HG02623 (cell line): ENCODE data around the gene RBPJL.

Experiments used
- ATAC-seq: cut with Tn5 transposase; IDR thresholded peaks from one replicate; pipeline ENCODE4 v1.9.1; 2021; ENCODE audit warnings: moderate library complexity; ENCODE audit not compliant: unreplicated experiment

The RBPJL gene

DNA sequence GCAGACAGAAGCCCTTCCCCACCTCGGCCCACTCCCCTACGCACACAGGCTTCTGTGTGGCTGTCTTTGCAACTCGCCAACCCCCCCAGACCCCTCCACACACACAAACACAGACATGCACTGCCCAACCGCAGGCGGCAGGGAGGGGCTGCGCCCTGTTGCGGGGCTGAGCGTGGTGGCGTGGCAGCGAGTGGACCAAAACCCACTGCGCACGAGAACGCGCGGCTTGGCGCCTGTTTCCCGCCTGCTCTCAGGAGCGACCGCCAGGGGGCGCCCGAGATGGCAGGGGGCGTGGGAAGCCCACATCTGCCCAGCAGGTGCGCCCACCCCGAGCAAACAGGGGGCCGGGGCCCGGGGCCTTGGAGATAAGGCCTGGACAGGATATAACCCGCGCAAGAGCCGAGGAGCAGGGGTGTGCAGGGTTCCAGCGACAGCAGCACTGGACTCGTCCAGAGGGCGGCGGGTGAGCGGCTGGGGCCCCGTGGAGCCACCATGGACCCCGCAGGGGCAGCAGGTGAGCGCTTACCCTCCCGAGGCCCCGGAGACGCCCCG lies at the start of gene RBPJL:
Gene RBPJL (plus strand): TSS at position 410 of the 552 bp plus-strand sequence. CDS start 83 bp downstream, at position 493.
- no peak for ATAC-seq

- no peak for ATAC-seq
Measured at GRCh38 chr20:45257161-45257560, 49.5 kb upstream of the RBPJL start.

DNA sequence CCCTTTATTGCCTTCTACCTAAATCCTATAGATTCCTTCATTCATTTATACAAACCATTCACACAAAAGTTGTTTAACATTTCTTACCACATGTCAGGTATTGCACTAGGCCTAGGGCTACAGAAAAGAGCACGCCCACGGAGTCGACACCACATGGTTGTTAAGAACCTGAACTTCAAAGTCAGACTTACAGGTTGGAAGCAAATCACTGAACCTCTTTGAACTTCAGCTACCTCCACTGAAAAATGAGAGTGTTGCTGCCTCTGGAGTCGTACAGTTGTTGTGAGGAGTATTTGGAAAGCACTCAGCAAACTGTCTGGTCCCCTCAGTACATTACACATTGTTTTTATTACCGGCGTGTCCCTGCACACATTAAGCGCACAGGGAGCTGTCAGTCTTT lies 48.9 kb upstream of the RBPJL start:
- ATAC-seq = no peak

DNA sequence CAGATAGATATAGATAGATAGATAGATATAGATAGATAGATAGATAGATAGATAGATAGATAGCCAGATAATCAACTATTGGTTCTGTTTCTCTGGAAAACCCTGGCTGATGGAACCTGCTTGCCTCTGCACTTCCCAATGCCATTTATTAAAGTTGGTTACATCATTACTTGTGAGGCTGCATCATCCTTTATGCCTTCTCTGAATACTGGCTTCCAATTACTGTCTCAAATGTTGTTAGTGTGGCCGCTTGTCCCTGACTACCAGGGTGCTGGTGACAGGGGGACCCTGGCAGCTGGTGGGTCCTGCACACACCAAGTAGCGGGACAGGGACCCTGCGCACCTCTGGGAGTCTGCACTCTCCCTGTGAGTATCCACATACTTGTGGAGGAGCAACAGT lies 48.4 kb upstream of the RBPJL start:
- ATAC-seq = no peak

DNA sequence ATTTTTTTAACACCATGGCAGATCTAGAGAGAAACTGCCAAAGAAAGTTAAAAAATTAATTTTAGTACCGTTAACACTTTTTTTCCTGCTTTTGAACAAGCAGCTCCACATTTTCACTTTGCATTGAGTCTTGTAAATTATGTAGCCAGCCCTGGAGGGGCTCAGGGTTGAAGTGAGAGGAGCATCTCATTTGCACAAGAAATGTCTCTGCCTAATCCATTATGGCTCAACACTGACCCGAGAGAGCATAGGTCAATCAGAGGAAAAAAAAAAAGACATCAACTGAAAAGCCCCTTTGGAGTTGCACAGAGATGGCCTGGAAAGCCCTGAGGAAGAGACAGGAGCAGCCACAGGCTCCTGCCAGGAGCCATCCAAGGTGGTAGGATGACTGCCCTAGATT lies 48.0 kb upstream of the RBPJL start:
- ATAC-seq = no peak

GRCh38 chr20:45263556-45264266 lies 42.9 kb upstream of the RBPJL start:
- no peak for ATAC-seq

- no peak for ATAC-seq
Measured at GRCh38 chr20:45266977-45267376, 39.7 kb upstream of the RBPJL start.

GRCh38 chr20:45268531-45268930 lies 38.1 kb upstream of the RBPJL start:
- ATAC-seq = no peak

- no peak for ATAC-seq
Measured at GRCh38 chr20:45269056-45269455, 37.6 kb upstream of the RBPJL start.

DNA sequence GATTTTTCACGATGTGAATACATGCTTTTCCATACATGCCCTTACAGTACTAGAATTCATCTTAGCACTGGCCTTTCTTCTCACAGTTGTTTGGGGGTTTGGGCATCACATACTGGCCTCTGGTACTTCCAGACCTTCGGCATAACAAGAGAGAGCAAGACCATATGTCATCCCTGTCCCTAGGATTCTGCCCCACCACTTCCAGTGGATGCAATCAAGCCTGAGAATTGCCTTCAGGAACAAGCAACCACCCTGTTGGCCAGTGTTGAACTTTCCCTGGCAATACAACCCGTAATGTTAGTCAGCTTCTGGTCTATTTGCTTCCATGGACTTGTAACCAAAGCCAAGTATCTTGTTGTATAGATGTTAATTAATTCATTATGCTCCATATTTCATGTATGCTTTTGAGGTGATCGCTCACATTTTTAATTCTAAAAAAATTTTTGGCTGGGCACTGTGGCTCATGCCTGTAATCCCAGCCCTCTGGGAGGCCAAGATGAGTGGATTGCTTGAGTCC lies 36.8 kb upstream of the RBPJL start:
- ATAC-seq = no peak

DNA sequence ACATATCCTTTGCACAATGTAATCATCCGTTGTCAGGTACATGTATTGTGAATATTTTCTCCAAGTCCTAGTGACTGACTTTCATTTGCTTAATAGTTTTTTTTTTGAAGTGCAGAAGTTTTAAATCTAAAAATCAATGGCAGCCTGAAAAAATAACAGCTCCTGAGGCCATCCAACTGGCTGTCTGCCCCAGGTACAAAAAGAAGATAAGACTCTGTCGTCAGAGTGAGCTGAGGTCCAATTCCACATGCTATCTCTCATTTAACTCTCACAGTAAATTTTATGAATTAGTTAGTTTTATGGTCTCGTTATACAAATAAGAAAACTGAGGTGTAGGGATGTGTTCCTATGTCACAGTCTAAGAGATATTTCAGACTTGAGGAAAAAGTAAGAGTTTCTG lies 31.3 kb upstream of the RBPJL start:
- ATAC-seq = no peak

DNA sequence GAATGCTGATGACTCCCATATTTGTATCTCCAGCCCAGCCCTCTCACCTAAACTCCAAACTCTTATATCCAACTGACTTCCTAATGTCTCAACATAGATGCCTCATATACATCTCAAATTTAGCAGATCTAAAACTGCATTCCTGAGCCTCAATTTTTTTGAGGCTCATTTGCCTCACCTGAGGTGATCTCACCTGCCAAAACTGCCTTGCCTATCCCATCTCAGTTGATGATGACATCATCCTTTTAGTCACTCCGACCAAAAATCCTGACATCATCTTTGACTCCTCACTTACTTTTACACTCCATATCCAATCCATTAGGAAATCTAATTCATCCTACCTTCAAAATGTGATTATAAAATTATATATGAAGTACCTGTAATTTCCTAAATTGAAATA lies 26.6 kb upstream of the RBPJL start:
- no peak for ATAC-seq

- ATAC-seq = no peak
Measured at GRCh38 chr20:45282700-45283550, 23.7 kb upstream of the RBPJL start.

GRCh38 chr20:45283551-45284057 lies 23.0 kb upstream of the RBPJL start:
- no peak for ATAC-seq

DNA sequence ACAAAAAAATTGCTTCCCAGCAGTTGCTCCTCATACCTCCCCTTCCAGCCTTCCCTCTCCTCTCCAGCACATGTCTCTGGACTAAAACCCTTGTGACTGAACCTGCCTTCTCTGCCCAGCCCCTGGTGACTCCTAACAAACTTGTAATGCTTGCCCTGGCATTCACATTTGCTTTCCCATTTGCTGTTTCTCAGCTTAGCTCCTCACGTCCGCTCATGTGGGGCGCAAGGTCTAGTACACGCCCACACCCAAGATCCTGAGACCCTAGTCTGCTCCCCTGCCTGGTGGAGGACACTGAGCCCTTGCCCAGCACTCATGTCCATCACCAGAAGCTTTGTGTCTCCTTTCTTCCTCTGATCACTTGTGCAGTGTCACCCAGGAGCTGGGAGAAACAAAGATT lies 18.3 kb upstream of the RBPJL start:
- no peak for ATAC-seq

- ATAC-seq = no peak
Measured at GRCh38 chr20:45288860-45289259, 17.8 kb upstream of the RBPJL start.

DNA sequence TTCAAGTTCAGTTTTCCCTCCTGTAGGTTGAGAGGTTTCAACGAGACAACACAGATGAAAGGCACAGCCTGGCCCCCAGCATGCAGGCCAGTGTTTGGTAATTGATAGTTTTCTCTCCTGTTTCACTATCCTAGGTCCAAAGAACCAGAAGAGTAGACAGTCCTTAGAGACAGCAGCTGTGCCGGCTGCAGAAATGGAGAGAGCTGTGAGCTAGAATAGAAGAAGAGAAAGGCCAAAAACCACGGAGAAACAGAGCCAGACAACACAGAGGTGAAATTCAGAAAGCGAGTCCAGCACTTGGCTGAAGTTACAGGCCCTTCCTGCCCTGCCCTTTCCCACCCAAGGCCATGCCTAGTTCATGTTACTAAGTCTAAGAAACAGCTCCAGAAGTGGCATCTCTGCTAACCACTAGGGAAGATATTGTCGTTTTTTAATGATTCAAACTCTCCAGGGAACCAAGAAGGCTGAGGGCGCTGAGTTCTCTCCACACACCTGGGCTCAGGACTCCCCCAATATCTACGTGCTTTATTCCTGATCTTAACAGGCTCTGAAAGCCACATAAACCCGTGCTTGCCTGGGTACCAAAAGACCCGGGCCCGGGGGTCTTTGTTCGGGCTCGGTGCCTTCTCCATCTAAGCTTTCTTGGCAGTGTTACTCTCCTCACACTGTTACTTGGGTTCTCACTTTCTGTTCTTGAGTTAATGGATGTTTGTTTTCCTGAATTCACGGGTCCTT lies 16.5 kb upstream of the RBPJL start:
- ATAC-seq = no peak

DNA sequence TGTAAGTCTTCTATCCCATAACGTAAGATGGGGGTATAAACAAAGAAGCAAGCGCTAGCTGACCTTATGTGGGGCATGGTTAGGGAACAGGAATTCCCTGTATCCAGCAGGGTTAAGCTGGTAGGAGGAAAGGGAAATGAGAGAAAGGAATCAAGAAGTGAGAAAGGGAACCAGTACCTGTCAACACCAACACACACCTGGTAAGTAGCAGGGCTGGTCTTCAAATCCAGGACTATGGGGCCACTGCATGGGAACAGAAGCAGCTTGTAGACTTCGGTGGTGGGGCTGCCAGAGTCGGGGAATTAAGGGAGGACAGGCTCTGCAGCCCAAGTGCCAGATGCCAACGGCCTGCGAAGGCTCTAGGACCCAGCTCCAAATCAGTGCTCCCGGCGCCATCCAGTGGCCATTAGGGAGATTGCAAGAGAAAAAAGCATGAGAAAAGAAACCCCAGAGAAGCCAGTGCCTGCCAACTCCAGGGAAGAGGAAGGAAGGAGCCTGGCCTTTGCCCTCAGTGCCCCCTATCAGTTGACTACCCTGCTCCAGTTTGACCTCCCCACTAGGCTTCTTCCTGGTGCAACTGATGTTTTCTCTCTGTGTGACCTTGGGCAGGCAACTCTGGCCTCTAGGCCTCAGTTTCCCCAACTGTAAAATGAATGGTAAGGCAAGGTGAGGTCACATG lies 15.8 kb upstream of the RBPJL start:
- no peak for ATAC-seq

DNA sequence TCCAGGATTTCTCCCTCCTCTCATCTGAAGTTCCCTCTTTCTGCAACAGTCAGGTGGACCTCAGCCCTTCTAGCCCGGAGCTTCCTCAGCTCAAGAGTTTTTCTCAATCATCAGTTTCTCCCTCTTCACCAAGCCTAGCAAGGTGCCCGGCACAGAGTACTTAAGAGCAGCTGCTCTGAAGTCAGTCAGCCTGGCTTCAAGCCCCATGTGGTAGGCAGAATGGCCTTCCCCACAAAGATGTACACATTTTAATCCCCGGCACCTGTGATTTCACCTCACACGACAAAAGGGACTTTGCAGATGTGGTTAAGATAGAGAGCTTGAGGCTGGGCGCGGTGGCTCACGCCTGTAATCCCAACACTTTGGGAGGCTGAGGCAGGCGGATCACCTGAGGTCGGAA lies 15.1 kb upstream of the RBPJL start:
- no peak for ATAC-seq

- ATAC-seq = no peak
Measured at GRCh38 chr20:45292343-45292742, 14.3 kb upstream of the RBPJL start.
